ENCODE measurements around the gene RBM47. TPM values are rescaled to one million over a fixed set of nuclear protein-coding genes. Genes with fewer than 3 reads are reported as not detected.
"Not testable (repeated sequence)": the region's sequence is repeated elsewhere in the genome, so short reads cannot be mapped to it uniquely, and the experiment has no call there.

The RBM47 gene
- polyA plus RNA-seq, 6 donors from 2014 or later, result 1.3 to 1.9 (median 1.4) TPM; not detected in 1

- H3K27me3 Mint-ChIP-seq; DNase-seq; H3K27ac Mint-ChIP-seq; ATAC-seq (ENCODE audit: low read depth in 2 of 2); H3K4me3 Mint-ChIP-seq; H3K36me3 Mint-ChIP-seq; H3K9me3 Mint-ChIP-seq; H3K4me1 Mint-ChIP-seq: not testable (repeated sequence)
Measured at GRCh38 chr4:40561543-40562177, 68.0 kb downstream of the RBM47 start.

- peak overlapping the region in 1 of 6 donors; percentile 57 for H3K27ac Mint-ChIP-seq
- H3K9me3 Mint-ChIP-seq, result no peaks in the 10 kb centered on the region
- H3K36me3 Mint-ChIP-seq, result no peaks in the 10 kb centered on the region
- no peaks in the 10 kb centered on the region for H3K27me3 Mint-ChIP-seq
- no peak for ATAC-seq (ENCODE audit: low read depth in 2 of 2)
- H3K4me3 Mint-ChIP-seq, result peak overlapping the region in 1 of 8 donors; percentile 52
- DNase-seq, result no peak
- peaks cover under 1 to 5% (median 4%) of the 10 kb centered on the region in 3 donors for H3K4me1 Mint-ChIP-seq
Measured at GRCh38 chr4:40559585-40560465, 69.8 kb downstream of the RBM47 start.

DNA sequence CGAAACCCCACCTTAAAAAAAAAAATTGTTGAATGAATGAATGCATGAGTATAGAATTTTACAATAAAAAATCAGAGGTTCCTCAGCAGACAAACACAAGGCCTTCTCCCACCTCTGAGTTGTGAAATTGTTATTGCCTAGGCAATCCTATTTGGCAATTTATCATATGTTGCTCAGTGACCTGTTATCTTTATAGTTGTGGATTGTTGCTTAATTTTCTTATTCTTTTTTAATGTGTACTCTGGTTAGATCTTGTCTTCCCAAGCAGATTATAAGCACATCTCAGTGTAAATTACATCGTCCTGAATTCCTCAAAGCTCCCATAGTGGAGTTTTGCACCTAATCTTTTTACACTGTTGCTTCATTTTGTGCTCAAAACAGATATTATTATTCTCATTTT is 71.9 kb downstream of the RBM47 start:
- no peaks in the 10 kb centered on the region for H3K36me3 Mint-ChIP-seq
- H3K27me3 Mint-ChIP-seq, result no peaks in the 10 kb centered on the region
- H3K4me1 Mint-ChIP-seq, result peaks cover 4 to 8% (median 8%) of the 10 kb centered on the region in 3 donors
- H3K4me3 Mint-ChIP-seq, result no peak overlapping the region
- H3K9me3 Mint-ChIP-seq, result no peaks in the 10 kb centered on the region
- DNase-seq (no peak), ATAC-seq (ENCODE audit: low read depth in 2 of 2) (no peak)
- peak overlapping the region in 1 of 6 donors; percentile 17 for H3K27ac Mint-ChIP-seq

DNA sequence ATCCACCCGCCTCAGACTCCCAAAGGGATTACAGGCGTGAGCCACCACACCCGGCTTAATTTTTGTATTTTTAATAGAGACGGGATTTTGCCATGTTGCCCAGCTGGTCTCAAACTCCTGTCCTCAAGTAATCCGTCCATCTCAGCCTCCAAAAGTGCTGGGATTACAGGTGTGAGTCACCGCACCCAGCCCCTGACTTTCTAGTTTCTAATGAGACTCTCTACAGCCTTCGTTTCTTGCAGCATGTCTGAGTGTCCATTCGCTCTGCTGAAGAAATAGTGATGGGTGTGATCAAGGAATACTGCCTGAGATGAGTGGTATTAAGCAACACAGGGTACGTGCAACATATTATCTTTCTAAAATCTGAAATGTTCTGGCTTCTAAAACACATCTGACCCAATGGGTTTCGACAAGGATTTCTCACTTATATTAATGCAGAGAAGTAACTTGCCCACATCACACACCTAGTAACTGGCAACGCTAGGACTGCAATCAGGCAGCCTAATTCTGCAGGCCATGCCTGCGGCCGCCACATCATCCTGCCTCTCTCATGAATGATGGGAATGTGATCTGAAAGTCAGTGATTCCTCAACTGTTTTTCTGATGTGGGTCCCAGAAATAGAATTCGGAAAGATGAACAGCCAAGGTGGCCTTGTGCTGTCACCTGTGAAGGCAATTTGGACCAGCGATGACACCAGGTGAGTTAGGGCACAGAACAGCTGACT is 74.3 kb downstream of the RBM47 start:
- H3K4me1 Mint-ChIP-seq, result peaks cover 18 to 23% (median 21%) of the 10 kb centered on the region in 3 donors
- ATAC-seq (ENCODE audit: low read depth in 2 of 2) (no peak), DNase-seq (no peak)
- H3K4me3 Mint-ChIP-seq, result peak overlapping the region in 1 of 8 donors; percentile 44
- no peaks in the 10 kb centered on the region for H3K9me3 Mint-ChIP-seq
- no peaks in the 10 kb centered on the region for H3K36me3 Mint-ChIP-seq
- H3K27me3 Mint-ChIP-seq, result no peaks in the 10 kb centered on the region
- H3K27ac Mint-ChIP-seq, result no peak overlapping the region

DNA sequence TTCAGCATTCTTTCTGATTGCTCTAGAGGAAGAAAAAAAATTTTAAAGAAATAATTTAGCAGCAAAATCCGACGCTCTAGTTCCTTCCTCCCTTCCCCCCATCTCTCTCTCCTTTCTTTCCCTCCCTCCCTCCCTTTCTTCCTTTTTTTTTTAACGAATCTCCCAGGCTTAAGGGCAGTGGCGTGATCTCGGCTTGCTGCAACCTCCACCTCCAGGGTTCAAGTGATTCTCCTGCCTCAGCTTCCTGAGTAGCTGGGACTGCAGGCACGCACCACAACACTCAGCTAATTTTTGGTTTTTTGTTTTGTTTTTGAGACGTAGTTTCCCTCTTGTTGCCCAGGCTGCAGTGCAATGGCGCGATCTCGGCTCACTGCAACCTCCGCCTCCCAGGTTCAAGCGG is 75.0 kb downstream of the RBM47 start:
- H3K9me3 Mint-ChIP-seq; H3K36me3 Mint-ChIP-seq; H3K27me3 Mint-ChIP-seq; ATAC-seq (ENCODE audit: low read depth in 2 of 2); DNase-seq: not testable (repeated sequence)
- peak overlapping the region in 1 of 8 donors; percentile 45 for H3K4me3 Mint-ChIP-seq
- peak overlapping the region in 2 of 6 donors; percentile 49 to 86 for H3K27ac Mint-ChIP-seq
- peaks cover 18 to 24% (median 24%) of the 10 kb centered on the region in 3 donors for H3K4me1 Mint-ChIP-seq

DNA sequence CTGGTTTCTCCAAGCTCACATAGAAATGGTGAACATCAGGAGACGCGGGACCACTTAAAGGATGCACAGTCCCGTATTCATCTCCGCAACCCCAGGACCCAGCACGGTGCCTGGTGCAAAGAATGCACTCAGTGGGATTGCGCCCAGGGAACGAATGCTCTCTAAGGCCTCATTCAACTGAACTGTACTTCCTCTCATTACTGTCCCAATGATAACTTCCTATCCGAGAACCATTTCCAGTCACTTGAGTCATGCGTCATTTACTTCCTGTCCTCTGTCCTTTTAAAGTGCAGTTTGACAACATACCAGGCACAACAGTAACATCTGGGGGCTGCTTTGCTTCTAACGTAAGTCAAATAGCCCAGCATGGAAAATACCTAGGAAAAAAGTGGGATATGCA is 75.7 kb downstream of the RBM47 start:
- peak in 1 of 2 donors; percentile 36 for ATAC-seq (ENCODE audit: low read depth in 2 of 2)

DNA sequence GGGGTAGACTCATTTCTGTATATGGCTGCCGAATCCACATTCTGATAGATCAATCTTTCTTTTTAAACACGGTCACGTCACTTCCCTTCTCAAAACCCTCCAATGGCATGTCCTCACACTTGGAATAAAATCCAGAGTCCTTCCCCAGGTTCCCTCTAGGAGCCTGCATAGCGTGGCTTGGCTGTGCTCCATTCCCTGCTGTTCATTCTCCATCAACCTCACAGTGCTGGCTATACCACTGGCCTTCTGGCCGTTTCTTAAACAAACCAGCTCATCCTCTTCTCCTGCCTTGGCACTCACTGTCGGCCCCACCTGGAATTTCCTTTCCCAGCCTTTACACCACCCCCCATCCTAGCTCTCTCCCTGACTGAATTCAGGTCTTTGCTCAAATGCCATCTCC is 77.1 kb downstream of the RBM47 start:
- Mint-ChIP-seq H3K9me3 (no peaks in the 10 kb centered on the region), H3K27ac (peak overlapping the region in 2 of 6 donors; percentile 53 to 60), H3K36me3 (no peaks in the 10 kb centered on the region), H3K4me1 (peaks cover 18 to 24% (median 24%) of the 10 kb centered on the region in 3 donors), H3K27me3 (no peaks in the 10 kb centered on the region), H3K4me3 (peak overlapping the region; percentile 1 to 78 (median 28))
- DNase-seq (no peak), ATAC-seq (ENCODE audit: low read depth in 2 of 2) (no peak)

More for the DNA sequence above, 75.7 kb downstream of the RBM47 start:
- H3K36me3 Mint-ChIP-seq, result no peaks in the 10 kb centered on the region
- DNase-seq, result no peak
- H3K4me3 Mint-ChIP-seq, result peak overlapping the region in 2 of 8 donors; percentile 15 to 41
- H3K27ac Mint-ChIP-seq, result no peak overlapping the region
- no peaks in the 10 kb centered on the region for H3K9me3 Mint-ChIP-seq
- peaks cover 18 to 24% (median 24%) of the 10 kb centered on the region in 3 donors for H3K4me1 Mint-ChIP-seq
- no peaks in the 10 kb centered on the region for H3K27me3 Mint-ChIP-seq

GRCh38 chr4:40551568-40552136 is 78.0 kb downstream of the RBM47 start:
- H3K9me3 Mint-ChIP-seq; ATAC-seq (ENCODE audit: low read depth in 2 of 2); H3K27me3 Mint-ChIP-seq; H3K36me3 Mint-ChIP-seq; DNase-seq: not testable (repeated sequence)
- peaks cover 18 to 24% (median 24%) of the 10 kb centered on the region in 3 donors for H3K4me1 Mint-ChIP-seq
- H3K4me3 Mint-ChIP-seq, result peak overlapping the region; percentile 76 to 93 (median 85)
- H3K27ac Mint-ChIP-seq, result peak overlapping the region; percentile 90 to 98 (median 95)

- no peaks in the 10 kb centered on the region for H3K9me3 Mint-ChIP-seq
- H3K27me3 Mint-ChIP-seq, result no peaks in the 10 kb centered on the region
- H3K4me1 Mint-ChIP-seq, result peaks cover 18 to 24% (median 24%) of the 10 kb centered on the region in 3 donors
- no peaks in the 10 kb centered on the region for H3K36me3 Mint-ChIP-seq
- H3K4me3 Mint-ChIP-seq, result peak overlapping the region; percentile 76 to 93 (median 85)
- peak; percentile 86 to 87 for ATAC-seq (ENCODE audit: low read depth in 2 of 2)
- peak overlapping the region; percentile 90 to 98 (median 95) for H3K27ac Mint-ChIP-seq
- DNase-seq, result peak; percentile 38
Measured at GRCh38 chr4:40550948-40551462, 78.7 kb downstream of the RBM47 start.

DNA sequence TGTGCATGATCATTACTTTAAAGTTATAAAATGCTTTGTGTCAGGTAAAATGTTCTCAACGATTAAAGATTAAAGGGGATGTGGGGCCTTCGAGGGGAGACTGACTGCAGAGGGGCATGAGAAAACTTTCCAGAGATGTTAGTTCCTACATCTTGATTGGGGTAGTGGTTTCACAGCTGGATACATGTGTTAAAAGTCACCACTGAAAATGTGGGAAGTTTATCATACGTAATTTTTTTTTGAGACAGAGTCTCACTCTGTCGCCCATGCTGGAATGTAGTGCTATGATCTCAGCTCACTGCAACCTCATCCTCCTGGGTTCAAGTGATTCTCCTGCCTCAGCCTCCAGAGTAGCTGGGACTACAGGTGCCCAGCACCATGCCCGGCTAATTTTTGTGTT is 79.5 kb downstream of the RBM47 start:
- peak overlapping the region; percentile 44 to 95 (median 82) for H3K27ac Mint-ChIP-seq
- H3K9me3 Mint-ChIP-seq, result no peaks in the 10 kb centered on the region
- H3K4me1 Mint-ChIP-seq, result peaks cover 18 to 24% (median 24%) of the 10 kb centered on the region in 3 donors
- DNase-seq (no peak), ATAC-seq (ENCODE audit: low read depth in 2 of 2) (no peak)
- H3K36me3 Mint-ChIP-seq, result no peaks in the 10 kb centered on the region
- H3K4me3 Mint-ChIP-seq, result peak overlapping the region in 4 of 8 donors; percentile 31 to 92 (median 50)
- H3K27me3 Mint-ChIP-seq, result no peaks in the 10 kb centered on the region

- H3K4me1 Mint-ChIP-seq, result peaks cover 14 to 24% (median 16%) of the 10 kb centered on the region in 3 donors
- H3K36me3 Mint-ChIP-seq, result no peaks in the 10 kb centered on the region
- no peak overlapping the region for H3K4me3 Mint-ChIP-seq
- ATAC-seq (ENCODE audit: low read depth in 2 of 2) (no peak), DNase-seq (no peak)
- no peaks in the 10 kb centered on the region for H3K27me3 Mint-ChIP-seq
- H3K27ac Mint-ChIP-seq, result peak overlapping the region in 2 of 6 donors; percentile 0 to 2
- H3K9me3 Mint-ChIP-seq, result no peaks in the 10 kb centered on the region
Measured at GRCh38 chr4:40548256-40548655, 81.4 kb downstream of the RBM47 start.

DNA sequence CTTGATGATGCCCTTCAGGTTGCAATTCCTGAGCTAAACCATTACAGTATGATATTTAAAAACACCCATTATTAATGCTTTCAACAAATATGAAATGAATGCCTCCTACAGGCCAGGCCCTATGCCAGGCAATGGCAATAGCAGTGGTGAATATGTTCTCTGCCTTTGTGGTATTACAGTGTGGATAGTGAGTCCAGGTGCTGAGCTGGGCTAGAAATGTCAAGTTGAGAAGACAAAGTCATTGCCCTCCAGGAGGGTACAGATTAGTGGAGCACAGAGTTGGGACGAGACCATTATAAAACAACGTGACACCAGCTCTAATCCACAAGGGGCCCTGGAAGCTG is 81.9 kb downstream of the RBM47 start:
- Mint-ChIP-seq H3K27me3 (no peaks in the 10 kb centered on the region), H3K4me1 (peaks cover 14 to 22% (median 16%) of the 10 kb centered on the region in 3 donors), H3K36me3 (no peaks in the 10 kb centered on the region), H3K4me3 (no peak overlapping the region), H3K9me3 (no peaks in the 10 kb centered on the region), H3K27ac (peak overlapping the region in 1 of 6 donors; percentile 2)
- no peak for ATAC-seq (ENCODE audit: low read depth in 2 of 2)
- DNase-seq, result no peak

Data from naive B cell (primary cell).